ENCODE measurements around the gene ZNF688. TPM values are rescaled to one million over a fixed set of nuclear protein-coding genes. Genes with fewer than 3 reads are reported as not detected.

Gene ZNF688
- total RNA-seq, 3 donors from 2014 or later (not counting 1 experiment from before 2014, with no cell fraction given), result 10.1 to 16.9 (median 16.5) TPM

DNA sequence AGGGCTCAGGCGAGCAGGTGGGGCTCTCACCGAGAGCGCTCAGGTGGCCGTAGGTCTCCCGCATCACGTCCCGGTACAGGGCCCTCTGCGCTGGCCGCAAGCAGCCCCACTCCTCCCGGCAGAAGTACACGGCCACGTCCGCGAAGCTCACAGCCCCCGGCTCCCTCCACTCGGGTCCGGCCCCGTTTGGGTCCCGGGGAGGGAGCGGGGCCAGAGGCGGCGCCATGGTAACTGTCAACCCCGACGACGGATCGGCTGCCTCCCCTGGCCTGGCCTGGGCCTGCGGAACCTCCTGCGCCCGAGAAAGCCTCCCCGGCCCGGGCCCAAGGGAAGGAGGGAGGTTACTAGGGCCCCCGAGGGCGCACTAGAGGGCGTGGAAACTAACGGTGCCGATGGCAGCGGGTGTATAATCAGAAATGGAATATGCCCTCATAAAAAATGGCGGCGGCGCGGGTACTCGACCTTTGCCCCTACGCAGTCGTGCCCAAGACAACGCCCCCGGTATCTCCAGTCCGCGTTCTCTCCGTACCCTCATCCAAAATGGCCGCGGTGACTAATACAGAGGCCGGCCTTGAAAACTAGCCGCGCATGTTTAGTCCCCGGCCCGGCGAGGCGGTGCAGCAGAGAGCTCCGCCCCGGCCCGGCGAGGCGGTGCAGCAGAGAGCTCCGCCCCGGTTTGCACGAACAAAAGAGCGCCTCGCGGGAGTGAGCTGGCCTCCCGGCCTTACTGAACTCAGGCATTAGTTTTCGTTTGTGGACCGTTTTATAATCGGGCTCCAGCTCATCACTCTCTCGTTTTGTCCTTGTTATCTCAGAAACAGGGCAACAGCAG, 13.3 kb downstream of the ZNF688 start, which contains the start of gene ZNF764:
Gene ZNF764, minus strand, starts transcription at position 418 of the 832 bp plus-strand sequence. Its CDS starts 192 bp downstream, at position 226.
- Mint-ChIP-seq H3K9me3 (no peaks in the 10 kb centered on the region), H3K4me3 (peak within 1 kb of the TSS; percentile 89), H3K27ac (peak within 1 kb of the TSS; percentile 89 to 94), H3K4me1 (peaks cover 31 to 32% of the 10 kb centered on the region in 2 donors), H3K36me3 (no peaks in the 10 kb centered on the region), H3K27me3 (ENCODE audit: low read depth in 2 of 2) (peaks cover 0 to 4% of the 10 kb centered on the region in 2 donors)
- TF ChIP-seq, protein P1, sequence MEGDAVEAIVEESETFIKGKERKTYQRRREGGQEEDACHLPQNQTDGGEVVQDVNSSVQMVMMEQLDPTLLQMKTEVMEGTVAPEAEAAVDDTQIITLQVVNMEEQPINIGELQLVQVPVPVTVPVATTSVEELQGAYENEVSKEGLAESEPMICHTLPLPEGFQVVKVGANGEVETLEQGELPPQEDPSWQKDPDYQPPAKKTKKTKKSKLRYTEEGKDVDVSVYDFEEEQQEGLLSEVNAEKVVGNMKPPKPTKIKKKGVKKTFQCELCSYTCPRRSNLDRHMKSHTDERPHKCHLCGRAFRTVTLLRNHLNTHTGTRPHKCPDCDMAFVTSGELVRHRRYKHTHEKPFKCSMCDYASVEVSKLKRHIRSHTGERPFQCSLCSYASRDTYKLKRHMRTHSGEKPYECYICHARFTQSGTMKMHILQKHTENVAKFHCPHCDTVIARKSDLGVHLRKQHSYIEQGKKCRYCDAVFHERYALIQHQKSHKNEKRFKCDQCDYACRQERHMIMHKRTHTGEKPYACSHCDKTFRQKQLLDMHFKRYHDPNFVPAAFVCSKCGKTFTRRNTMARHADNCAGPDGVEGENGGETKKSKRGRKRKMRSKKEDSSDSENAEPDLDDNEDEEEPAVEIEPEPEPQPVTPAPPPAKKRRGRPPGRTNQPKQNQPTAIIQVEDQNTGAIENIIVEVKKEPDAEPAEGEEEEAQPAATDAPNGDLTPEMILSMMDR (IDR thresholded peaks at IDR 0.05), result no peak
- no peaks in the 10 kb centered on the region for H3K9me3 ChIP-seq (ENCODE audit: control insufficient read depth, insufficient read depth, low read length)
- no peaks in the 10 kb centered on the region for H3K27me3 ChIP-seq (ENCODE audit: control insufficient read depth, insufficient read depth, low read length)
- peaks cover 25% of the 10 kb centered on the region for H3K36me3 ChIP-seq (ENCODE audit: control insufficient read depth, insufficient read depth, low read length)
- H3K27ac ChIP-seq (ENCODE audit: low read length), result peak within 1 kb of the TSS; percentile 90
- peaks cover 57% of the 10 kb centered on the region for H3K4me1 ChIP-seq (ENCODE audit: control insufficient read depth, insufficient read depth, low read length)
- intact Hi-C loops (cut with micrococcal nuclease), result loop anchor here (1.0 to 2.0 kb wide), 5 partner anchors 14 to 100 kb away; partner anchors contain the start of genes FBRS, PRR14 and ZNF768
- under 1% methylated on average over 74 of the region's 74 CpGs for WGBS (ENCODE audit: insufficient coverage)
- H3K4me3 ChIP-seq (ENCODE audit: low read length), result peak within 1 kb of the TSS; percentile 77
- peak; percentile 91 to 97 for DNase-seq
- peak; percentile 93 to 98 (median 93) for ATAC-seq

DNA sequence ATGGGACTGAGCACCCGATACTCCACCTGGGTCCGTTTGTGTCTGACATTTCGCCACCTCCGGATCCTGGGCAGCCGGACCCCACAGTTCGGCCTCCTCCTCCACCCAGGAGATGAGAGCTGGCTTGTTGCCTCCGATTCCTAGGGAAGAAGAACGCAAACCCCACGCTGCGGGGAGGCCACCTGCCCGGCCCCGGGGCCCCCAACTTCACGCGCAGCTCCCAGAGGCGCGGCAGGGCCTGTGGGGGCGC, 13.9 kb downstream of the ZNF688 start:
- TF ChIP-seq, protein P1 (IDR thresholded peaks at IDR 0.05), result no peak
- ATAC-seq, result no peak
- H3K4me3 ChIP-seq (ENCODE audit: low read length), result peak overlapping the region; percentile 77

DNA sequence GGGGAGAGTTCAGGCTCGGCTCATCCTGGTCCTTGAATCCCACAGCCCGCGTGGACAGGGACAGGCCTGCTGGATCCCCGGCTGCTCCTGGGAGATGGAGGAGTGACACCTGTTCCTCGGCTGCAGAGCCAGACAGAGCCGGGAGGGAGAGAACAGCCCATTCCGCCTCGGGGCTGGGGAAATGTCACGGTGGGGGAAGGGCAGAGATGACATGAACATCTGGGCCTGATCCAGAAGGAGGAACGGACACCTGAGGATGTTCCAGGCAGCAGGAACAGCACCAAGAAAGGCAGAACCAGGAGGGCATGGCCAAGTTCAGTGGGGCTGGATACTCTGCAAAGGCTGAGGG, 15.4 kb downstream of the ZNF688 start:
- Histone ChIP-seq H3K36me3 (ENCODE audit: control insufficient read depth, insufficient read depth, low read length) (peaks cover 25% of the 10 kb centered on the region), H3K27ac (ENCODE audit: low read length) (no peak overlapping the region), H3K9me3 (ENCODE audit: control insufficient read depth, insufficient read depth, low read length) (no peaks in the 10 kb centered on the region), H3K4me3 (ENCODE audit: low read length) (no peak overlapping the region), H3K4me1 (ENCODE audit: control insufficient read depth, insufficient read depth, low read length) (peaks cover 67% of the 10 kb centered on the region), H3K27me3 (ENCODE audit: control insufficient read depth, insufficient read depth, low read length) (no peaks in the 10 kb centered on the region)
- TF ChIP-seq, protein P1 (IDR thresholded peaks at IDR 0.05), result no peak
- no peaks in the 10 kb centered on the region for H3K36me3 Mint-ChIP-seq
- H3K27ac Mint-ChIP-seq, result peak overlapping the region; percentile 89 to 94
- H3K4me1 Mint-ChIP-seq, result peaks cover 39 to 43% of the 10 kb centered on the region in 2 donors
- DNase-seq (no peak), ATAC-seq (no peak)
- no peaks in the 10 kb centered on the region for H3K9me3 Mint-ChIP-seq
- H3K27me3 Mint-ChIP-seq (ENCODE audit: low read depth in 2 of 2), result peaks cover 0 to 1% of the 10 kb centered on the region in 2 donors
- intact Hi-C loops (cut with micrococcal nuclease), result no loop called here
- H3K4me3 Mint-ChIP-seq, result peak overlapping the region; percentile 67
- 96% methylated on average over 10 of the region's 10 CpGs for WGBS (ENCODE audit: insufficient coverage)

More for the DNA sequence above, 13.9 kb downstream of the ZNF688 start:
- no peaks in the 10 kb centered on the region for H3K36me3 Mint-ChIP-seq
- peaks cover 0 to 4% of the 10 kb centered on the region in 2 donors for H3K27me3 Mint-ChIP-seq (ENCODE audit: low read depth in 2 of 2)
- peak overlapping the region; percentile 89 to 94 for H3K27ac Mint-ChIP-seq
- peaks cover 62% of the 10 kb centered on the region for H3K4me1 ChIP-seq (ENCODE audit: control insufficient read depth, insufficient read depth, low read length)
- WGBS (ENCODE audit: insufficient coverage), result under 1% methylated on average over 17 of the region's 17 CpGs
- DNase-seq, result no peak
- H3K27me3 ChIP-seq (ENCODE audit: control insufficient read depth, insufficient read depth, low read length), result no peaks in the 10 kb centered on the region
- H3K4me1 Mint-ChIP-seq, result peaks cover 34% of the 10 kb centered on the region in 2 donors
- no peaks in the 10 kb centered on the region for H3K9me3 Mint-ChIP-seq
- intact Hi-C loops (cut with micrococcal nuclease), result no loop called here
- peak overlapping the region; percentile 89 for H3K4me3 Mint-ChIP-seq
- H3K36me3 ChIP-seq (ENCODE audit: control insufficient read depth, insufficient read depth, low read length), result peaks cover 25% of the 10 kb centered on the region
- H3K27ac ChIP-seq (ENCODE audit: low read length), result peak overlapping the region; percentile 90
- no peaks in the 10 kb centered on the region for H3K9me3 ChIP-seq (ENCODE audit: control insufficient read depth, insufficient read depth, low read length)
